Measurements from ENCODE around the gene CCK.
A peak's percentile ranks its signal among the peaks of the same experiment; 100 is the strongest.

Gene CCK

GRCh38 chr3:42270561-42270960, 4.6 kb upstream of the CCK start:
- WGBS = 100% methylated on average over 1 of the region's 1 CpG

GRCh38 chr3:42269647-42270046, 3.7 kb upstream of the CCK start:
- Histone ChIP-seq H3K23ac (ENCODE audit: low read length in 2 of 2) (no peak overlapping the region), H2BK5ac (ENCODE audit: low read depth, low read length, poor library complexity, severe bottlenecking) (no peak overlapping the region), H2BK120ac (ENCODE audit: low read depth, low read length) (no peak overlapping the region), H3K4me3 (ENCODE audit: insufficient read depth in 1 of 2, low read depth in 1 of 2, low read length in 2 of 2) (no peak overlapping the region), H4K8ac (ENCODE audit: low read length) (no peak overlapping the region), H3K27ac (ENCODE audit: low read length, poor library complexity, severe bottlenecking) (no peak overlapping the region), H3K18ac (ENCODE audit: low read depth in 1 of 2, low read length in 2 of 2) (no peak overlapping the region), H3K4ac (ENCODE audit: low read depth in 1 of 2, low read length in 2 of 2) (no peak overlapping the region), H3K9me3 (ENCODE audit: control insufficient read depth, low read length) (peaks cover 8% of the 10 kb centered on the region), H2AFZ (ENCODE audit: low read depth, low read length) (no peak overlapping the region), H2BK12ac (ENCODE audit: low read length in 2 of 2) (no peak overlapping the region), H3K27me3 (ENCODE audit: control insufficient read depth in 1 of 2, insufficient read depth in 1 of 2, low read length in 2 of 2) (peaks cover 54 to 71% of the 10 kb centered on the region in 2 experiments), H3K36me3 (ENCODE audit: control insufficient read depth in 1 of 2, insufficient read depth in 2 of 2, low read depth in 1 of 2, low read length in 2 of 2) (no peaks in the 10 kb centered on the region), H4K91ac (ENCODE audit: low read length) (no peak overlapping the region), H3K79me1 (replicated peaks; ENCODE audit: low read length, poor library complexity, severe bottlenecking) (no peaks in the 10 kb centered on the region), H3K4me1 (ENCODE audit: control insufficient read depth, insufficient read depth, low read depth, low read length) (no peaks in the 10 kb centered on the region), H3K4me2 (ENCODE audit: low read length, poor library complexity, severe bottlenecking) (no peak overlapping the region), H3K9ac (ENCODE audit: low read length) (no peak overlapping the region), H2BK15ac (ENCODE audit: low read depth, poor library complexity, severe bottlenecking) (no peak overlapping the region), H3K14ac (ENCODE audit: low read length in 2 of 2) (no peak overlapping the region), H2AK5ac (ENCODE audit: low read length, severe bottlenecking) (no peak overlapping the region)
- no peak for DNase-seq
- WGBS = 75% methylated on average over 6 of the region's 7 CpGs

More at GRCh38 chr3:42270561-42270960, 4.6 kb upstream of the CCK start:
- Histone ChIP-seq H3K79me1 (replicated peaks; ENCODE audit: low read length, poor library complexity, severe bottlenecking) (no peaks in the 10 kb centered on the region), H4K91ac (ENCODE audit: low read length) (no peak overlapping the region), H2BK120ac (ENCODE audit: low read depth, low read length) (no peak overlapping the region), H3K27me3 (ENCODE audit: control insufficient read depth in 1 of 2, insufficient read depth in 1 of 2, low read length in 2 of 2) (peaks cover 55 to 70% of the 10 kb centered on the region in 2 experiments), H2BK12ac (ENCODE audit: low read length in 2 of 2) (no peak overlapping the region), H2AFZ (ENCODE audit: low read depth, low read length) (no peak overlapping the region), H3K27ac (ENCODE audit: low read length, poor library complexity, severe bottlenecking) (no peak overlapping the region), H3K4me1 (ENCODE audit: control insufficient read depth, insufficient read depth, low read depth, low read length) (no peaks in the 10 kb centered on the region), H3K9me3 (ENCODE audit: control insufficient read depth, low read length) (peaks cover 8% of the 10 kb centered on the region), H3K9ac (ENCODE audit: low read length) (no peak overlapping the region), H2BK15ac (ENCODE audit: low read depth, poor library complexity, severe bottlenecking) (no peak overlapping the region), H3K18ac (ENCODE audit: low read depth in 1 of 2, low read length in 2 of 2) (no peak overlapping the region), H3K14ac (ENCODE audit: low read length in 2 of 2) (no peak overlapping the region), H4K8ac (ENCODE audit: low read length) (no peak overlapping the region), H3K23ac (ENCODE audit: low read length in 2 of 2) (no peak overlapping the region), H3K36me3 (ENCODE audit: control insufficient read depth in 1 of 2, insufficient read depth in 2 of 2, low read depth in 1 of 2, low read length in 2 of 2) (no peaks in the 10 kb centered on the region), H3K4me3 (ENCODE audit: insufficient read depth in 1 of 2, low read depth in 1 of 2, low read length in 2 of 2) (no peak overlapping the region), H3K4ac (ENCODE audit: low read depth in 1 of 2, low read length in 2 of 2) (no peak overlapping the region), H2BK5ac (ENCODE audit: low read depth, low read length, poor library complexity, severe bottlenecking) (no peak overlapping the region), H2AK5ac (ENCODE audit: low read length, severe bottlenecking) (no peak overlapping the region), H3K4me2 (ENCODE audit: low read length, poor library complexity, severe bottlenecking) (no peak overlapping the region)
- no peak for DNase-seq

DNA sequence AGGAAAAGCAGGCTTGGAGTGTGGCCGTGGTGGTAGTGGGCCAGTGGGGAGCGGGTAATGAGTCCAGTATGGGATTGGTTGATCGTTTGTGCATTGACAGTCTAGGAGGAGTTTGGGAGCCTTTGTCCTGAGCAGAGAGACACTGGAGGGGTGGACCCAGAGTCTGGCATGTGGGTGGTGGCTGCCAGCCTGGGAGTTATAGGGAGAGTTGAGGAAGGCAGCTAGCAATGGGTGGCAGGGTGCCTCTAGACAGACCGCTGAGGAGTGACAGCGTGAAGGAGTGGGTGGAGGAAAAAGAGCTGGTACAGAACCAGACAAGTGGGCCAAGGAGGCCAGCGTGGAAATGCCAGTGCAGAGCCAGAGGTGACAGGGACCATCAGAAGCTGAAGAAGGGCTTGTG, 1.9 kb upstream of the CCK start:
- 83% methylated on average over 6 of the region's 6 CpGs for WGBS
- H2AFZ ChIP-seq (ENCODE audit: low read depth, low read length) = no peak overlapping the region
- no peak overlapping the region for H3K27ac ChIP-seq (ENCODE audit: low read length, poor library complexity, severe bottlenecking)
- no peak overlapping the region for H3K9ac ChIP-seq (ENCODE audit: low read length)
- no peak overlapping the region for H4K91ac ChIP-seq (ENCODE audit: low read length)
- H3K4me1 ChIP-seq (ENCODE audit: control insufficient read depth, insufficient read depth, low read depth, low read length) = peaks cover 6% of the 10 kb centered on the region
- no peak overlapping the region for H2BK120ac ChIP-seq (ENCODE audit: low read depth, low read length)
- no peak overlapping the region for H3K23ac ChIP-seq (ENCODE audit: low read length in 2 of 2)
- H3K18ac ChIP-seq (ENCODE audit: low read depth in 1 of 2, low read length in 2 of 2) = no peak overlapping the region
- H2BK5ac ChIP-seq (ENCODE audit: low read depth, low read length, poor library complexity, severe bottlenecking) = no peak overlapping the region
- H2BK12ac ChIP-seq (ENCODE audit: low read length in 2 of 2) = no peak overlapping the region
- no peak overlapping the region for H4K8ac ChIP-seq (ENCODE audit: low read length)
- no peak overlapping the region for H2BK15ac ChIP-seq (ENCODE audit: low read depth, poor library complexity, severe bottlenecking)
- peaks cover 58 to 71% of the 10 kb centered on the region in 2 experiments for H3K27me3 ChIP-seq (ENCODE audit: control insufficient read depth in 1 of 2, insufficient read depth in 1 of 2, low read length in 2 of 2)
- no peak overlapping the region for H3K4ac ChIP-seq (ENCODE audit: low read depth in 1 of 2, low read length in 2 of 2)
- DNase-seq = no peak
- peaks cover 8% of the 10 kb centered on the region for H3K9me3 ChIP-seq (ENCODE audit: control insufficient read depth, low read length)
- H2AK5ac ChIP-seq (ENCODE audit: low read length, severe bottlenecking) = no peak overlapping the region
- no peak overlapping the region for H3K4me2 ChIP-seq (ENCODE audit: low read length, poor library complexity, severe bottlenecking)
- no peaks in the 10 kb centered on the region for H3K36me3 ChIP-seq (ENCODE audit: control insufficient read depth in 1 of 2, insufficient read depth in 2 of 2, low read depth in 1 of 2, low read length in 2 of 2)
- H3K4me3 ChIP-seq (ENCODE audit: insufficient read depth in 1 of 2, low read depth in 1 of 2, low read length in 2 of 2) = no peak overlapping the region
- H3K14ac ChIP-seq (ENCODE audit: low read length in 2 of 2) = no peak overlapping the region
- H3K79me1 ChIP-seq (replicated peaks; ENCODE audit: low read length, poor library complexity, severe bottlenecking) = no peaks in the 10 kb centered on the region

DNA sequence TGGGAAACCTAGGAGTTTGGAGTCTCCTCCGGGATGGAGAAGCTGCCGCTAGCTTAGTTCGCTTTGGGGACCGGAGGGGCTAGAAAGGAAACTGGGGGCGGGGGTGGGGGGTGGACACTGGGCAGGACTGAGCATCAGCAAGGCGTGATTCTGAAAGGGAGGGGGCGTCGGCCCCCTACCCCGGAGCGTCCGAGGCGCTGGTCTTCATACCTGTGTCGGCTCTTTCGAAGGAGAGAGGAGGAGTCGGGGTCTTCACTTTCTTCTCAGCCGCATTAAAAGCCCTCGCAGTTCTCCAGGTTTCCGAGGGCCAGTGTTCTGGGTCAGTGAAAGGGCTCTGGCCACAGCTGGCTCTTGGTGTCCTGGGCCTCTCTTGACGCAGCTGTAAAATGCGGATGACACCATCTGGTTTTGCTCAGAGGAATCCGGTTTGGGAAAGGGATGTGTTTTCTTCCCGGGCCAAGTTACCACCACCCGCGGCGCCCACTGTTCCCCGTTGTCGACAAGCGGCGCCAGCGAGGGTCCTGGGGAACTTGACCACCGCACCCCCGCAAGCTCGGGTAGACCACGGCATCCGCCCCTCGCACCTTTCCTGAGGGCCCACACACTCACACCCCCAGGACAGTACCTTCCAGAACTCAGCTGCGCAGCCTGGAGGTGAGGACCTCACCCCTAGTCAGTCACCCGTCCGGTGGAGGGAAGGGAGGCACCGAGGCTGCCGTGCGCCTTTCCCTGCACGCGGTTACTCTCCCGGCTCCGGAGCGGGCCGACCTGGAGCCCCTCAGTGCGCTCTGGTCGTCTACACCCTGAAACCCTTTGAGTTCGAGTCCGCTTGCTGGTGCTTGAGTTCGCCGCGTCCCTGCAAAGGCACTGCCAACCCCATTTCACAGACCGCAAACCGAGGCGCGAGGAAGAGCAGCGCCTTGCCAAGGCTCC, 660 bp downstream of the CCK start:
- Histone ChIP-seq H2BK5ac (ENCODE audit: low read depth, low read length, poor library complexity, severe bottlenecking) (no peak overlapping the region), H3K4me1 (ENCODE audit: control insufficient read depth, insufficient read depth, low read depth, low read length) (peaks cover 6% of the 10 kb centered on the region), H3K4ac (ENCODE audit: low read depth in 1 of 2, low read length in 2 of 2) (no peak overlapping the region), H3K14ac (ENCODE audit: low read length in 2 of 2) (no peak overlapping the region), H3K9ac (ENCODE audit: low read length) (peak overlapping the region; percentile 18), H2BK12ac (ENCODE audit: low read length in 2 of 2) (no peak overlapping the region), H2AK5ac (ENCODE audit: low read length, severe bottlenecking) (no peak overlapping the region), H3K9me3 (ENCODE audit: control insufficient read depth, low read length) (no peaks in the 10 kb centered on the region), H4K8ac (ENCODE audit: low read length) (peak overlapping the region; percentile 13), H2BK120ac (ENCODE audit: low read depth, low read length) (no peak overlapping the region), H2AFZ (ENCODE audit: low read depth, low read length) (no peak overlapping the region), H2BK15ac (ENCODE audit: low read depth, poor library complexity, severe bottlenecking) (no peak overlapping the region), H3K36me3 (ENCODE audit: control insufficient read depth in 1 of 2, insufficient read depth in 2 of 2, low read depth in 1 of 2, low read length in 2 of 2) (no peaks in the 10 kb centered on the region), H3K4me2 (ENCODE audit: low read length, poor library complexity, severe bottlenecking) (no peak overlapping the region), H4K91ac (ENCODE audit: low read length) (no peak overlapping the region), H3K23ac (ENCODE audit: low read length in 2 of 2) (no peak overlapping the region), H3K18ac (ENCODE audit: low read depth in 1 of 2, low read length in 2 of 2) (no peak overlapping the region), H3K4me3 (ENCODE audit: insufficient read depth in 1 of 2, low read depth in 1 of 2, low read length in 2 of 2) (peak overlapping the region in 1 of 2 experiments; percentile 69), H3K27ac (ENCODE audit: low read length, poor library complexity, severe bottlenecking) (no peak overlapping the region), H3K79me1 (replicated peaks; ENCODE audit: low read length, poor library complexity, severe bottlenecking) (no peaks in the 10 kb centered on the region), H3K27me3 (ENCODE audit: control insufficient read depth in 1 of 2, insufficient read depth in 1 of 2, low read length in 2 of 2) (peaks cover 44 to 60% of the 10 kb centered on the region in 2 experiments)
- DNase-seq = no peak
- WGBS = 90% methylated on average over 60 of the region's 60 CpGs
